Neural crest cell (in vitro differentiated cells): ENCODE results near the gene SUGCT. TPM values are rescaled to one million over a fixed set of nuclear protein-coding genes. Genes with fewer than 3 reads are reported as not detected.

ENCODE experiments used
- DNase-seq: peaks from one replicate; pipeline ENCODE4 v3.0.0; 2021; ENCODE audit warnings: low read depth, mixed read lengths, low spot score
- H3K27ac Mint-ChIP-seq: one replicate; pipeline ENCODE4 v1.8.0; 2021; ENCODE audit warnings: mild to moderate bottlenecking, mixed read lengths; ENCODE audit not compliant: unreplicated experiment
- H3K27me3 Mint-ChIP-seq: 2 replicates; pipeline ENCODE4 v1.8.0; 2021; ENCODE audit warnings: low read depth, mild to moderate bottlenecking, mixed read lengths
- H3K36me3 Mint-ChIP-seq: 2 replicates; pipeline ENCODE4 v1.8.0; 2021; ENCODE audit warnings: low read depth, mild to moderate bottlenecking, mixed read lengths
- H3K4me1 Mint-ChIP-seq: 2 replicates; pipeline ENCODE4 v1.8.0; 2021; ENCODE audit warnings: mixed read lengths
- H3K4me3 Mint-ChIP-seq: one replicate; pipeline ENCODE4 v1.8.0; 2021; ENCODE audit warnings: mild to moderate bottlenecking, mixed read lengths
- H3K9me3 Mint-ChIP-seq: 2 replicates; pipeline ENCODE4 v1.8.0; 2021; ENCODE audit warnings: mixed read lengths
- total RNA-seq: library from RNA; stranded (reverse); gene quantifications from 2 replicates; pipeline ENCODE4 v1.2.1, GENCODE V29; 2021
- TF ChIP-seq, protein P1 (sequence below): fragments of 200-600 bp; sonication (generic); conservative IDR thresholded peaks from 2 replicates; pipeline ENCODE4 v1.5.0; 2021; ENCODE audit warnings: antibody characterized with exemption, mild to moderate bottlenecking

Gene SUGCT
- total RNA-seq, 1 donor from 2014 or later = 5.9 TPM

DNA sequence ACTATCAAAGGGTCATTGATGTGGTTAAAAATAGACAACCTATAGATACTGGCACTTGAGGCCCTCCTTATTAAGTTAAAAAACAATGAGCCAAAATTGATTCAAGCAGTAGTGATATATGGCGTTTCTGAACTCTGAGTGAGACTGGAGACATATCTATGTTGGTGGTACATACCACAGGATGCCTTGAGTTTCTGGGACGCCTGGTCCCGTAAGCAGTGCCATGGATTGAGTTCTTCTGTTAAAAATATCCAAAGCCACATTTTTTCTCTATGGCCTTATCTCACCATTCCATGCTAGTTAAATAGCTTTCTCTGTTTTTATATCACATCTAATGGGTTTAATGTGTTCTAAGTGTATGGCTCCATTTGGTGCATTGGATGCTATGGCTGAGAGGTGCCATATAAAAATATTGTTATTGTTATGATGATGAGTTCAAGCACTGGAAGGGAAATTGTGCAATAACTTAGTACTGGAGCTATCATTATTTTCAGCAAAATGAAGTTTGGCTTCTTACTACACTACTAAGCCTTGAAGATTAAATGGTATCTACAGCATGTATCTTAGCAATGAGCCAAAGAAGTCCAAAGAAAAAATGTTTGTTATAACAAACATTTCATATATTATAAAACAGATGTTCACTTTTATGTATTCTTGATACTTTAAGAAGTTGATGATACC, 713.9 kb downstream of the SUGCT start:
- no peak overlapping the region for H3K27ac Mint-ChIP-seq
- H3K4me3 Mint-ChIP-seq = no peak overlapping the region
- peaks cover 1% of the 10 kb centered on the region for H3K9me3 Mint-ChIP-seq
- H3K36me3 Mint-ChIP-seq = no peaks in the 10 kb centered on the region
- no peak for DNase-seq
- no peaks in the 10 kb centered on the region for H3K4me1 Mint-ChIP-seq
- TF ChIP-seq, protein P1, sequence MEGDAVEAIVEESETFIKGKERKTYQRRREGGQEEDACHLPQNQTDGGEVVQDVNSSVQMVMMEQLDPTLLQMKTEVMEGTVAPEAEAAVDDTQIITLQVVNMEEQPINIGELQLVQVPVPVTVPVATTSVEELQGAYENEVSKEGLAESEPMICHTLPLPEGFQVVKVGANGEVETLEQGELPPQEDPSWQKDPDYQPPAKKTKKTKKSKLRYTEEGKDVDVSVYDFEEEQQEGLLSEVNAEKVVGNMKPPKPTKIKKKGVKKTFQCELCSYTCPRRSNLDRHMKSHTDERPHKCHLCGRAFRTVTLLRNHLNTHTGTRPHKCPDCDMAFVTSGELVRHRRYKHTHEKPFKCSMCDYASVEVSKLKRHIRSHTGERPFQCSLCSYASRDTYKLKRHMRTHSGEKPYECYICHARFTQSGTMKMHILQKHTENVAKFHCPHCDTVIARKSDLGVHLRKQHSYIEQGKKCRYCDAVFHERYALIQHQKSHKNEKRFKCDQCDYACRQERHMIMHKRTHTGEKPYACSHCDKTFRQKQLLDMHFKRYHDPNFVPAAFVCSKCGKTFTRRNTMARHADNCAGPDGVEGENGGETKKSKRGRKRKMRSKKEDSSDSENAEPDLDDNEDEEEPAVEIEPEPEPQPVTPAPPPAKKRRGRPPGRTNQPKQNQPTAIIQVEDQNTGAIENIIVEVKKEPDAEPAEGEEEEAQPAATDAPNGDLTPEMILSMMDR = no peak
- no peaks in the 10 kb centered on the region for H3K27me3 Mint-ChIP-seq

DNA sequence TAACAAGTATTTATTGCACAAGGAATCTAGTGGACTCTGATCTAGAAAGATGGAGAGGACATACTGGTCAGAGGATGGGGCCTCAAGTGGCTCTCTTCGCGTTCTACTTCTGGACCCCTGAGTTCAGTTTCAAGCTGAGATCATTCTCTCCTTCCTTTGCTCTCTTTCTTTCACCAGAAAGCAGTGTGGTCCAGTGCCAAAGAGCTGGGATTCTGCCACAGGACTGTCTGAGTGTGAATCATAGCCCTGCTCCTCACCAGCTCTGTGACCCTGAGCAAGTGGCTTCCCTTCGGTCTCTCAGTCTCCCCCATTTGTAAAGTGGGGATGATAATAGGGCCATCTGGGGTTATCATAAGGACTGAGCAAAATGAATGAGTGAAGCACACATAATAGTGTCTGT, 715.2 kb downstream of the SUGCT start:
- H3K27ac Mint-ChIP-seq = no peak overlapping the region

DNA sequence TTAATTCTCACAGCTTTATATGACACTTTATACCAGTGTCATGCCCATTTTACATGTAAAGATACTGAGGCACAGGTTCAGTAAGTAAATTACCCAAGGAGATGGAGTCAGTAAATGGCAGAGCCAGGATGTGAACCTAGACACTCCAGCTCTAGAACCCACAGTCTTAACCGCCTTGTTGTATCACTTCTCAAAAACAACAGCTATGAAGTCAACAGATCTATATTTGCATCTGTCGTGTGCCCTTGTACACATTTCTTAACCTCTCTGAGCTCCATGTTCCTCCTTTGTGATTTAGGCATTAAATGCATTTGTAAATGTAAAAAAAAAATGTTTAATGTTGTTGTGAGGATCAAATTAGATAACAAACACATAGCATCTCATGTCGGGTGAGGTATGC, 716.2 kb downstream of the SUGCT start:
- Mint-ChIP-seq H3K27ac (no peak overlapping the region), H3K4me3 (no peak overlapping the region), H3K4me1 (no peaks in the 10 kb centered on the region), H3K27me3 (no peaks in the 10 kb centered on the region), H3K36me3 (no peaks in the 10 kb centered on the region), H3K9me3 (no peaks in the 10 kb centered on the region)
- DNase-seq = no peak
- TF ChIP-seq, protein P1 = no peak

More for the DNA sequence above, 715.2 kb downstream of the SUGCT start:
- Mint-ChIP-seq H3K9me3 (no peaks in the 10 kb centered on the region), H3K4me1 (no peaks in the 10 kb centered on the region), H3K4me3 (no peak overlapping the region), H3K27me3 (no peaks in the 10 kb centered on the region), H3K36me3 (no peaks in the 10 kb centered on the region)
- TF ChIP-seq, protein P1 = no peak
- DNase-seq = no peak

DNA sequence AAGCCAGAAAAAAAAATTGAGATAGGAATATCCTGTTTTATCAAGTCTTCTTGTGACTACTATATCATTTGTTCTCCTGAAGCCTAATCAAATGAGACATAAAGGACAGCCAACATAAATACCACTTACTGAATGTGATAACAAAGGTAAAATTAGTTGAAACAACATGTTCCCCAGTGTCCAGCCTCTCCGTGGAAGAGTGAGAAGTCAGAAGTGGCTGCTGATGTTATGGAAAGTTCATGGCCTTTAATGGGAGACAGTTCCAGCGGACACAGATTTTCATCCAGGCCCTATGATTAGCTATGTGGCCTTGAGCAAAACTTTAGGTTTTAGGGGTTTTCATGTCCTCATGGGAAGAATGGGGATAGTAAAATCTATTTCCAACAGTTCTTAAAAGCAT, 724.3 kb downstream of the SUGCT start:
- Mint-ChIP-seq H3K9me3 (no peaks in the 10 kb centered on the region), H3K4me3 (no peak overlapping the region), H3K36me3 (no peaks in the 10 kb centered on the region), H3K4me1 (no peaks in the 10 kb centered on the region), H3K27ac (no peak overlapping the region), H3K27me3 (no peaks in the 10 kb centered on the region)
- TF ChIP-seq, protein P1 = no peak
- no peak for DNase-seq

DNA sequence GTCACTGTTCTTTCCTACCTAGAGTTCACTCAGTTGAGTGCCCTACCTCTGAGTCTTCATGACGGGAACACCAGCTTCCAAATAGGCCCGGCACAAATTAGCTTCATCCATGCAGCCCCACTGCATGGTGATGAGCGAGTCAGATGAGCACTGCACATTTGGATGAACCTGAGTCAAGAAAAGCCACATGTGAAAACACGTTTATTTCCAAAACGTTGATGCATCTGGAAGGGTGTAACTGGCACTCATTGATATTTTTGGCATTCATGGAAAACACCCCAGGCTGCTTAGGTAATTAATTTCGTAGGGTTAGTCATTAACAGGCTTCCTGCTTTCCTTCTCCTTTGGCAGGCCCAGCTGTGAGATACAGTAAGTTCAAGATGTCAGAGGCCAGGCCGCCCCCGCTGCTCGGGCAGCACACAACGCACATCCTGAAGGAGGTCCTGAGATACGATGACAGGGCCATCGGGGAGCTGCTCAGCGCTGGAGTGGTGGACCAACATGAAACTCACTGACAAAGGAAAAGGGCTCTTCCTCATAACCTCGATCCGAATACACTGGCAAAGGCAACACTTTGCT, 725.2 kb downstream of the SUGCT start:
- no peak for DNase-seq
- H3K4me3 Mint-ChIP-seq = no peak overlapping the region

More for the DNA sequence above, 725.2 kb downstream of the SUGCT start:
- no peak overlapping the region for H3K27ac Mint-ChIP-seq
- TF ChIP-seq, protein P1 = no peak
- no peaks in the 10 kb centered on the region for H3K4me1 Mint-ChIP-seq
- H3K27me3 Mint-ChIP-seq = no peaks in the 10 kb centered on the region
- H3K9me3 Mint-ChIP-seq = no peaks in the 10 kb centered on the region
- no peaks in the 10 kb centered on the region for H3K36me3 Mint-ChIP-seq
